ENCODE measurements around the gene PSMC5. TPM values are rescaled to one million over a fixed set of nuclear protein-coding genes. Genes with fewer than 3 reads are reported as not detected.

The PSMC5 gene
- polyA plus RNA-seq, 1 donor (not counting 4 experiments of a cell fraction or from before 2014, with no cell fraction given) = 141 TPM

GRCh38 chr17:63816669-63817068 lies 10.6 kb upstream of the PSMC5 start:
- FAIRE-seq (no peak), DNase-seq (ENCODE audit: low read depth, low spot score) (no peak)
- Histone ChIP-seq H4K20me1 (ENCODE audit: control insufficient read depth, extremely low read depth, insufficient read depth, low read length) (peaks cover 7% of the 10 kb centered on the region), H3K9me3 (ENCODE audit: control insufficient read depth, low read depth, low read length) (no peaks in the 10 kb centered on the region), H2AFZ (ENCODE audit: control insufficient read depth, low read length) (no peak overlapping the region), H3K4me1 (ENCODE audit: control insufficient read depth, extremely low read depth, insufficient read depth, low read length) (no peaks in the 10 kb centered on the region), H3K4me3 (ENCODE audit: control insufficient read depth in 2 of 3, extremely low read depth in 1 of 3, insufficient read depth in 2 of 3, low read depth in 1 of 3, low read length in 3 of 3) (no peak overlapping the region), H3K4me2 (ENCODE audit: control insufficient read depth, extremely low read depth, insufficient read depth, low read depth, low read length) (no peak overlapping the region), H3K79me2 (ENCODE audit: control insufficient read depth, insufficient read depth, low read length) (peaks cover 7% of the 10 kb centered on the region), H3K9ac (ENCODE audit: control insufficient read depth, extremely low read depth, insufficient read depth, low read length) (no peak overlapping the region), H3K27ac (ENCODE audit: control insufficient read depth, insufficient read depth, low read length) (no peak overlapping the region), H3K36me3 (ENCODE audit: control insufficient read depth in 2 of 2, extremely low read depth in 1 of 2, insufficient read depth in 2 of 2, low read length in 2 of 2) (peaks cover 60 to 64% of the 10 kb centered on the region in 2 experiments), H3K27me3 (ENCODE audit: control insufficient read depth, extremely low read depth, insufficient read depth, low read length) (no peaks in the 10 kb centered on the region), H3K9me1 (ENCODE audit: control insufficient read depth, extremely low read depth, insufficient read depth, low read length) (no peaks in the 10 kb centered on the region)
- TF ChIP-seq, protein P1, sequence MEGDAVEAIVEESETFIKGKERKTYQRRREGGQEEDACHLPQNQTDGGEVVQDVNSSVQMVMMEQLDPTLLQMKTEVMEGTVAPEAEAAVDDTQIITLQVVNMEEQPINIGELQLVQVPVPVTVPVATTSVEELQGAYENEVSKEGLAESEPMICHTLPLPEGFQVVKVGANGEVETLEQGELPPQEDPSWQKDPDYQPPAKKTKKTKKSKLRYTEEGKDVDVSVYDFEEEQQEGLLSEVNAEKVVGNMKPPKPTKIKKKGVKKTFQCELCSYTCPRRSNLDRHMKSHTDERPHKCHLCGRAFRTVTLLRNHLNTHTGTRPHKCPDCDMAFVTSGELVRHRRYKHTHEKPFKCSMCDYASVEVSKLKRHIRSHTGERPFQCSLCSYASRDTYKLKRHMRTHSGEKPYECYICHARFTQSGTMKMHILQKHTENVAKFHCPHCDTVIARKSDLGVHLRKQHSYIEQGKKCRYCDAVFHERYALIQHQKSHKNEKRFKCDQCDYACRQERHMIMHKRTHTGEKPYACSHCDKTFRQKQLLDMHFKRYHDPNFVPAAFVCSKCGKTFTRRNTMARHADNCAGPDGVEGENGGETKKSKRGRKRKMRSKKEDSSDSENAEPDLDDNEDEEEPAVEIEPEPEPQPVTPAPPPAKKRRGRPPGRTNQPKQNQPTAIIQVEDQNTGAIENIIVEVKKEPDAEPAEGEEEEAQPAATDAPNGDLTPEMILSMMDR (optimal IDR thresholded peaks at IDR 0.05 in 1 of 3, IDR thresholded peaks at IDR 0.05 in 1 of 3, conservative IDR thresholded peaks at IDR 0.05 in 1 of 3; ENCODE audit: extremely low read depth in 1 of 3, insufficient read depth in 2 of 3, low read length in 3 of 3) = no peak
- no peak for TF ChIP-seq EZH2 (IDR thresholded peaks at IDR 0.05; ENCODE audit: low read length)
- dilution Hi-C loops (cut with MboI; ENCODE audit: extremely low pct_ligation_motif_present, low sequenced_read_pairs) = loop anchor here (5.0 kb wide), 1 partner anchor 34 kb away; no protein-coding TSS in a partner anchor

DNA sequence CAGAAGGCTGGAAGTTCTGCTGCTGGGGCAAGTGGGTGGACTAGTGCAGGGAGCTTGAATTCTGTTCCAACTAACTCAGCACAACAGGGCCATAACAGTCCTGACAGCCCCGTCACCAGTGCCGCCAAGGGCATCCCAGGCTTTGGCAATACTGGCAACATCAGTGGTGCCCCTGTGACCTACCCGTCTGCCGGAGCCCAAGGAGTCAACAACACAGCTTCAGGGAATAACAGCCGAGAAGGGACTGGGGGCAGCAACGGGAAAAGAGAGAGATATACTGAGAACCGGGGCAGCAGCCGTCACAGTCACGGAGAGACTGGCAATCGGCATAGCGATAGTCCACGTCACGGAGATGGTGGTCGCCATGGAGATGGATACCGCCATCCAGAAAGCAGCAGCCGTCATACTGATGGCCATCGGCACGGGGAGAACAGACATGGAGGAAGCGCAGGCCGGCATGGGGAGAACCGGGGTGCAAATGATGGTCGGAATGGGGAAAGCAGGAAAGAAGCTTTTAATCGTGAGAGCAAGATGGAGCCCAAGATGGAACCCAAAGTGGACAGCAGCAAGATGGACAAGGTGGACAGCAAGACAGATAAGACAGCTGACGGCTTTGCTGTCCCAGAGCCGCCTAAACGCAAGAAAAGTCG lies 9.4 kb upstream of the PSMC5 start:
- FAIRE-seq (no peak), DNase-seq (ENCODE audit: low read depth, low spot score) (no peak)
- H3K27me3 ChIP-seq (ENCODE audit: control insufficient read depth, extremely low read depth, insufficient read depth, low read length) = no peaks in the 10 kb centered on the region
- no peak overlapping the region for H2AFZ ChIP-seq (ENCODE audit: control insufficient read depth, low read length)
- H3K9me3 ChIP-seq (ENCODE audit: control insufficient read depth, low read depth, low read length) = no peaks in the 10 kb centered on the region
- no peak overlapping the region for H3K4me2 ChIP-seq (ENCODE audit: control insufficient read depth, extremely low read depth, insufficient read depth, low read depth, low read length)
- dilution Hi-C loops (cut with MboI; ENCODE audit: extremely low pct_ligation_motif_present, low sequenced_read_pairs) = loop anchor here (5.0 kb wide), 1 partner anchor 36 kb away; no protein-coding TSS in a partner anchor
- H4K20me1 ChIP-seq (ENCODE audit: control insufficient read depth, extremely low read depth, insufficient read depth, low read length) = peaks cover 9% of the 10 kb centered on the region
- H3K36me3 ChIP-seq (ENCODE audit: control insufficient read depth in 2 of 2, extremely low read depth in 1 of 2, insufficient read depth in 2 of 2, low read length in 2 of 2) = peaks cover 63 to 67% of the 10 kb centered on the region in 2 experiments
- no peak overlapping the region for H3K4me3 ChIP-seq (ENCODE audit: control insufficient read depth in 2 of 3, extremely low read depth in 1 of 3, insufficient read depth in 2 of 3, low read depth in 1 of 3, low read length in 3 of 3)
- no peak overlapping the region for H3K9ac ChIP-seq (ENCODE audit: control insufficient read depth, extremely low read depth, insufficient read depth, low read length)
- no peaks in the 10 kb centered on the region for H3K4me1 ChIP-seq (ENCODE audit: control insufficient read depth, extremely low read depth, insufficient read depth, low read length)
- H3K9me1 ChIP-seq (ENCODE audit: control insufficient read depth, extremely low read depth, insufficient read depth, low read length) = no peaks in the 10 kb centered on the region
- peaks cover 12% of the 10 kb centered on the region for H3K79me2 ChIP-seq (ENCODE audit: control insufficient read depth, insufficient read depth, low read length)
- no peak overlapping the region for H3K27ac ChIP-seq (ENCODE audit: control insufficient read depth, insufficient read depth, low read length)
- no peak for TF ChIP-seq EZH2 (IDR thresholded peaks at IDR 0.05; ENCODE audit: low read length)
- TF ChIP-seq, protein P1 (optimal IDR thresholded peaks at IDR 0.05 in 1 of 3, IDR thresholded peaks at IDR 0.05 in 1 of 3, conservative IDR thresholded peaks at IDR 0.05 in 1 of 3; ENCODE audit: extremely low read depth in 1 of 3, insufficient read depth in 2 of 3, low read length in 3 of 3) = no peak

All from keratinocyte (primary cell).